Measurements from ENCODE around the gene RAB3GAP1. TPM values are rescaled to one million over a fixed set of nuclear protein-coding genes. Genes with fewer than 3 reads are reported as not detected.
A peak's percentile ranks its signal among the peaks of the same experiment; 100 is the strongest.

RAB3GAP1 gene
- total RNA-seq, 1 donor from 2014 or later = 31.0 TPM

DNA sequence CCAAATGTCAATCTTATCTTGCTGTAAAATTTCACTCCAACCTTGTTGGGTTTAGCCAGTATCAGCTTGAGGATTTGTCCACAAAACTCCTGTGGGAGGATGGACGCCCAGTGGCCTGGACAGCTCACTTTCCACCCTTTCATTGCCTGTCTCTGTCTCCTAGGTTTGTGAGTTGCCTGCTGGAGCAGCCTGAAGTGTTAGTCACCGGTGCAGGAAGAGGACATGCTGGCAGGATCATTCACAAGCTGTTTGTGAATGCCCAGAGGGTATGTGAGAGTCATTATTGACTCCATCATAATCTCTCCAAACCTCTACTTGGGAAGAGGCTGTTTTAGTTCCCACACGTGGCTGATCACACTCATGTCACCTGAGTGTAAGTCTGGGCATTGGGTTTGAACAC is 112.3 kb downstream of the RAB3GAP1 start:
- ATAC-seq = peak; percentile 85

- no peak for ATAC-seq
Measured at GRCh38 chr2:135167273-135167672, 115.2 kb downstream of the RAB3GAP1 start.

- no peak for ATAC-seq
Measured at GRCh38 chr2:135168204-135168856, 116.2 kb downstream of the RAB3GAP1 start.

DNA sequence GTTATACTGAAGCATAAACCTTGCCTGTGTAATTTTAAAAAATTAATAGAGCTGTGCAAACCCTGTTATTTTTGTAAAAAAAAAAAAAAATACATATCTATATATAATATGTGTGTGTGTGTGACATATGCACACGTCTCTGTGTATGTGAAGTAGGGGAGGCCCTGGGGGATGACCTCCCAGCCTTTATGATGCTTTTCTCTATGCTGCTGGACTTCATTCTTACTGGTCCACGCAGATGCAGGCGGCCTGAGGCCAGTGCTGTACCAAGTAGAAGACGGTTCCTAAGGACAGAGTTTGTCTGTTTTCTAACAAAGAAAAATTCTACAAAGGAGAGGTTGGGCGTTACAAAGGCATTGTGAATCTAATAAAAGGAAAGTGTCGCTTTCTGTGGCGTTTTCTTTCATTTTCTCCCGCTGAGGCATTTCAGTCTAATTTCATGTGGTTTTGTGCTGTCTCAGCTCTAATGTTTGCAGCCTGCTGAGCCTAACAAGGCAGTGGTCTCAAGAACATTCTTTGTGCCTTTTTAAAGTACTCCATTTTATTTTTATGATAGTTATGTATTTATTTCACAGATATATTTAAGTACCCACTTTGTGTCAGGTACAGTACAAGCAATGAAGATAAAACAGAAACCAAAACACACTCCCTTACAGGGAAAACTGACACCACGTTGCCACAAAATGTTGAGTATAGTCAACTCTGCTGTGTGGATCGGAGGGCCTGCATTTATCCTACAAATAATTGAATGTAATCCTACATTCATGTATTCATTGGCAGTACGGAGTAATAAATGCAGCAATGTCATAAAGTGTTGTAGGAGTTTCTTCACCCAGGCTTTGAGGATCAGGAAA is 118.0 kb downstream of the RAB3GAP1 start:
- no peak for ATAC-seq

DNA sequence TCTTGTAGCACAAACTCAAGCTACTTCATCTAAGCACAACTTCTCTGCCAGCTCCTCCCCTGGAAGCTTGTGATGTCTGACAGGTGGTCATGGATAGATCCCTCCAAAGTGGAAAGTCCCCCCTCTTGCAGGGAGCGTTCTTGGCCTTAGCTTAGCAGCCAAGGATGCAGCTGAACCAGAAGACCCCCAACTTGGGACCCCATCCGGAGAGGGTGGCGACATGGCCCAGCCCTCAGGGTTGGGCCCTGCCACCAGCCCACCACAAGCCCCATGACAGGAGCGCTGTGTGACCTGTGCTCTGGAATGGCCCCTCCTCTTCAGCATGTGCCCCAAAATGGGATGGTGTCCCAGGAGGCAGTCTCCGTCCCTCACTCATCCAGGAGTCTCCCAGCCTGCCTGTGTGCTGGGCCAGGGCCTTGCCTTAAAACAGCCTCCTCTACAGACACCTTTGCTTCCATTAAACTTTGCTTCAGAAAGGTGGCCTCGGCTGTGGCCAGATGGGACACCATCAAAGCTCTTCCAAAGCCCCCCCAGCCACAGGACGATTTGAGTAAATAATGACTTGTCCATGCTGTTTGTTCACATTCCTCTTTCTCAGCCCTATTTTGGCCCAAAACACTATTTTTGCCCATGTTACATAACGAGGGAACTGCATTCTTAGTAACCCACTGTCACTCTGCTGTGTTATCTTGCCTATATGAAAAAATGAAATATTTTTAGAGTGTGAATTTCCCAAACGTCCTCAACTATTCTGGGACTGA is 122.1 kb downstream of the RAB3GAP1 start:
- no peak for ATAC-seq

GRCh38 chr2:135174810-135175093 is 122.7 kb downstream of the RAB3GAP1 start:
- no peak for ATAC-seq

- no peak for ATAC-seq
Measured at GRCh38 chr2:135175177-135175576, 123.1 kb downstream of the RAB3GAP1 start.

GRCh38 chr2:135179689-135180088 is 127.6 kb downstream of the RAB3GAP1 start:
- ATAC-seq = no peak

GRCh38 chr2:135182190-135182589 is 130.1 kb downstream of the RAB3GAP1 start:
- no peak for ATAC-seq

GRCh38 chr2:135182601-135183000 is 130.5 kb downstream of the RAB3GAP1 start:
- ATAC-seq = no peak

- ATAC-seq = no peak
Measured at GRCh38 chr2:135183822-135184221, 131.7 kb downstream of the RAB3GAP1 start.

DNA sequence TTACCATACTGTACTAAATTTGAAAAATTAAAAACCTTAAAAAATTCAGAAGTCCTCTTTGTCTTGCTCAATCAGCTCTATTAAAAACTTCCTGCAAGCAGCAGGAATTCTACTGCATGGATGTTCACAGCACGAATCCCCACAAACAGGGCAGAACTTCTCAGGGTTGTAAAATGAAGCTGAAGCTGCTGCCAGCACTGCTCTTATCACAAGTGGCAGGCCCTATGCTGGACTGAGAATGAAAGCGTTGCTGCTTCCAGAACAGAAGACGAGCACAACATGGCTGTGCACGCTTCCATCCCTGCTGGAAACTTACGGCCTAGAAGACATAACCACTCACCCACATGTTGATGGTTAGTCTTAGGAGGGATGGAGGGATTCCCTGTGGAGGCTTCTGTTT is 134.0 kb downstream of the RAB3GAP1 start:
- no peak for ATAC-seq

DNA sequence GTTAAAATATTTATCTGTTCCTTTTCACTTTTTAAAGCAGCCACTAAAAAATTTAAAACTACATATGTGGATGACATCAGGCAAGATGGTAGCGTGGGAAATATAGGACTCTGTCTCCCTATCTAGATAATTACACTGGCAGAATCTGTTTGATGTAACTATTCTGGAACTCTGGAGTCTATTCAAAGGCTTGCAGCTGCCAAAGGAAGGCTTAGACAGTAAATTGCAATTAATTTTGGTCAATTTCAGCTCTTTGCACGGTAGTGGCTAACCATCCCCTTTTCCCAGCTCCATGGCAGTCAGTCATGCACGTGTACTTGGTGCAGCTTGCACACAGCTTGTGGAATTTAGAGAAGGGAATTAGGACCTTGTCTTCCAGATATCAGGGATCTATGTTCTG is 135.2 kb downstream of the RAB3GAP1 start:
- ATAC-seq = no peak

DNA sequence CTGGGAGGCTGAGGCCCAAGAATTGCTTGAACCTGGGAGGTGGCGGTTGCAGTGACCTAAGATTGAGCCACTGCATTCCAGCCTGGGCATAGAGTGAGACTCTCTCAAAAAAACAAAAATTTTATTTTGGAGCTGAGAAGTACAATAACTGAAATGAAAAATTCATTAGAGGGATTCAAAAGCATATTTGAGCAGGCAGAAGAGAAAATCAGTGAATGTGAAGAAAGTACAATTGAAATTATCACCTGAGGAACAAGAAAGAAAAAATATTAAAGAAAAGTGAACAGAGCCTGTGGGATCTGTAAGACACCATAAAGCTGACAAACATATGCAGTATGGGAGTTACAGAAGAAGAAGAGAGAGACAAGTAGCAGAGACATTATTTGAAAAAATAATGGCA is 137.1 kb downstream of the RAB3GAP1 start:
- no peak for ATAC-seq

DNA sequence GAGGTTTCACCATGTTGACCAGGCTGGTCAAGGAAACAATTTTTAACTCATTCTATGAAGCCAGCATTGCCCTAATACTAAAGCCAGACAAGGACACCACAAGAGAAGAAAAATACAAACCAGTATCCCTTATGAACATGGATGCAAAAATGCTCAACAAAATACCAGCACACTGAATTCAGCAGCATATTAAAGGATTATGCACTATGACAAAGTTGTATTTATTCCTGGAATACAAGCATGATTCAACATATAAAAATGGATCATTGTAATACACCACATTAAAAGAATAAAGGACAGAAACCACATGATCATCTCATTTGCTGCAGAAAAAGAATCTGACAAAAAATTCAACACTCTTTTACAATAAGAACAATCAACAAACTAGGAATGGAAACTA is 138.7 kb downstream of the RAB3GAP1 start:
- no peak for ATAC-seq

GRCh38 chr2:135198481-135198880 is 146.4 kb downstream of the RAB3GAP1 start:
- no peak for ATAC-seq

GRCh38 chr2:135202751-135203150 is 150.7 kb downstream of the RAB3GAP1 start:
- ATAC-seq = no peak

DNA sequence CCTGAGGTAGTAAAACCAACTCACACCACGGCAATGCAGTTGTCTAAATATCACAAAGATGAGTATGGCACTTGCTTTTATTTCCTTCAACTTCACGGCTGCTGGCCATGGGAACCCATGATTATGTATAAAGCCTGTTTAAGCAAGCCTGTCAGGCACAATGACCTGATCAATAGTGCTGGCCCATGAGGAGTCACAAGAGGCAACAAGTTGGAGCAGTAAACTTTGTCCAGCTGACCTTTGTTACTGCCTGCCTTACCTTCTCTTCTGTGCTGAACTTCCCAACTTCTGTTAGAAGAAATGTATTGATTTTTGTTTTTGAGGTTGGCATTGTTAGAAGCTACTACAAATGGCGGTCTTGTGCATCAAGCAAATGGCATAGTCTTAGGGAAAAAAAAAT is 151.9 kb downstream of the RAB3GAP1 start:
- no peak for ATAC-seq

GRCh38 chr2:135208016-135208415 is 155.9 kb downstream of the RAB3GAP1 start:
- ATAC-seq = no peak

DNA sequence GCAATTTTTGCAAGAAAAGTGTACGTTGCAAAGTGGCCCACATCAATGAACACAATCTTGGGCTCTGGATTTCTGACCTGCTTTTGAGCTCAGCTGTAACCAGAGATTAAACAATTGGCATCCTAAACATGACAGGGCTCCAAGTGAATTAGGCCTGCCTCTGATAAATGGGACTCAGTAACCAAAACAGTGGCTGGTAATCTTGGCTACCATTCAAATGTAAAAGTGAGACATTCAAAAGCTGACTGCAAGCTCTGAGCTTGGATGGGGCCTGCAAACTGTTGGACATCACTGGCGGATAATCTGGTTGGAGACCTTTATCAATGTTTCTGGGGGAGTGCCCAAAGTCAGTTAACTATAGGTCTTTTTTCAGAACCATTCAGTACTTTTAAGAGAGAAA is 160.7 kb downstream of the RAB3GAP1 start:
- ATAC-seq = no peak

GRCh38 chr2:135218426-135218825 is 166.3 kb downstream of the RAB3GAP1 start:
- no peak for ATAC-seq

DNA sequence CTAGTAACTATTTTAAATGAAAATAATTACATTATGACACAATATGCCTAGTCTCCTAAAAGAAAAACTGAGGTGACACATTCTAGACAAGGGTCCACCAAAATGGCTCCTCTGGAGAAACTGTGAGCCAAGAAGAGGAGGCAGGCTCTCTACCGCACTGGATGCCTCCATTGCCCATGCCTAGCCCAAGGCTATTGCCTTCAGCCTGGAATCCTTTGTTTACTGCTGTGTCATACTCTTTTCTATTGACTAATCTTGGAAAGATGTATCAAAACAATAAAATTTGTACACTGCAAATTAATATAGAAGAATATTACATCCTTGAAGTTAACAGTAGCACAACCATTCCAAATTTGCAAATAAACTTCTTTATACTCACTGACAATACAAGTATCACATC is 167.1 kb downstream of the RAB3GAP1 start:
- no peak for ATAC-seq
